Neural progenitor cell (in vitro differentiated cells): ENCODE measurements around the gene TK1. TPM values are rescaled to one million over a fixed set of nuclear protein-coding genes. Genes with fewer than 3 reads are reported as not detected.

Experiments
- DNase-seq: peaks from one replicate; pipeline ENCODE4 v3.0.0-alpha.2; 2016; ENCODE audit warnings: low spot score
- H2AFZ ChIP-seq: fragments of 200-600 bp; sonication (generic); replicated peaks from 2 replicates; pipeline ENCODE4 v1.6.1; 2016; ENCODE audit warnings: antibody characterized with exemption
- H3F3A ChIP-seq: fragments of 200-600 bp; sonication (generic); 2 replicates; pipeline ENCODE4 v1.6.1; 2016; ENCODE audit warnings: antibody characterized with exemption, low read depth
- H3K27ac ChIP-seq: fragments of 200-600 bp; sonication (generic); 2 replicates; pipeline ENCODE4 v1.5.1; 2016; ENCODE audit warnings: mild to moderate bottlenecking
- H3K27me3 ChIP-seq: fragments of 200-600 bp; sonication (generic); 2 replicates; pipeline ENCODE4 v1.6.1; 2016; ENCODE audit warnings: mild to moderate bottlenecking, moderate library complexity
- H3K36me3 ChIP-seq: fragments of 200-600 bp; sonication (generic); 2 replicates; pipeline ENCODE4 v1.5.1; 2016
- H3K4me1 ChIP-seq: fragments of 200-600 bp; sonication (generic); 2 replicates; pipeline ENCODE4 v1.6.1; 2016; ENCODE audit warnings: mixed run types
- H3K4me2 ChIP-seq: fragments of 200-600 bp; sonication (generic); 2 replicates; pipeline ENCODE4 v1.6.1; 2016
- H3K4me3 ChIP-seq: fragments of 200-600 bp; sonication (generic); 2 replicates; pipeline ENCODE4 v1.5.1; 2016
- H3K79me2 ChIP-seq: fragments of 200-600 bp; sonication (generic); 2 replicates; pipeline ENCODE4 v1.6.1; 2016; ENCODE audit warnings: low read depth
- H3K9ac ChIP-seq: fragments of 200-600 bp; sonication (generic); 2 replicates; pipeline ENCODE4 v1.6.1; 2016
- H3K9me3 ChIP-seq: fragments of 200-600 bp; sonication (generic); 2 replicates; pipeline ENCODE4 v1.5.1; 2016; ENCODE audit warnings: low read depth
- H4K20me1 ChIP-seq: fragments of 200-600 bp; sonication (generic); 2 replicates; pipeline ENCODE4 v1.6.1; 2016; ENCODE audit warnings: low read depth
- H3K27ac Mint-ChIP-seq: 3 replicates; pipeline ENCODE4 v1.8.0; 2021; ENCODE audit warnings: mixed read lengths
- H3K27me3 Mint-ChIP-seq: 2 replicates; pipeline ENCODE4 v1.8.0; 2022; ENCODE audit warnings: low read depth, mild to moderate bottlenecking, inconsistent platforms, moderate library complexity, mixed read lengths; ENCODE audit not compliant: insufficient read depth
- H3K36me3 Mint-ChIP-seq: 3 replicates; pipeline ENCODE4 v1.8.0; 2021; ENCODE audit warnings: mixed read lengths
- H3K4me1 Mint-ChIP-seq: 3 replicates; pipeline ENCODE4 v1.8.0; 2021; ENCODE audit warnings: mixed read lengths
- H3K4me3 Mint-ChIP-seq: 3 replicates; pipeline ENCODE4 v1.8.0; 2021; ENCODE audit warnings: mild to moderate bottlenecking, moderate library complexity, mixed read lengths
- H3K9me3 Mint-ChIP-seq: 3 replicates; pipeline ENCODE4 v1.8.0; 2020; ENCODE audit warnings: mixed read lengths
- CTCF ChIP-seq: fragments of 200-600 bp; sonication (generic); IDR thresholded peaks from 2 replicates; pipeline ENCODE4 v1.5.1; 2017; ENCODE audit warnings: antibody characterized with exemption, mild to moderate bottlenecking
- EZH2 ChIP-seq: fragments of 200-600 bp; sonication (generic); IDR thresholded peaks from 2 replicates; pipeline ENCODE4 v1.6.1; 2017; ENCODE audit warnings: antibody characterized with exemption, mild to moderate bottlenecking, moderate library complexity
- EZH2phosphoT487 ChIP-seq: fragments of 200-600 bp; sonication (generic); IDR thresholded peaks from 2 replicates; pipeline ENCODE4 v1.6.1; 2017; ENCODE audit warnings: antibody characterized with exemption
- total RNA-seq: library from RNA; depleted of rRNA; stranded (reverse); fragments of >200 nt; gene quantifications from 2 replicates; pipeline ENCODE4 v1.2.3, GENCODE V29; 2015; ENCODE audit warnings: low replicate concordance

Gene TK1
- total RNA-seq, 1 donor from 2014 or later = 27.3 TPM

GRCh38 chr17:78234261-78234865 is 47.5 kb upstream of the TK1 start:
- H3K4me3 ChIP-seq = no peak overlapping the region
- no peaks in the 10 kb centered on the region for H3K9me3 ChIP-seq
- no peak for DNase-seq
- H3K36me3 ChIP-seq = no peaks in the 10 kb centered on the region
- no peak overlapping the region for H3K27ac Mint-ChIP-seq
- no peak overlapping the region for H3K9ac ChIP-seq
- TF ChIP-seq EZH2phosphoT487 (no peak), EZH2 (no peak), CTCF (no peak)
- no peak overlapping the region for H3K27ac ChIP-seq
- H3K4me3 Mint-ChIP-seq = peak overlapping the region; percentile 13
- H3K4me1 Mint-ChIP-seq = peaks cover 10% of the 10 kb centered on the region
- H3F3A ChIP-seq = no peaks in the 10 kb centered on the region
- peaks cover 31% of the 10 kb centered on the region for H3K27me3 Mint-ChIP-seq
- no peaks in the 10 kb centered on the region for H3K36me3 Mint-ChIP-seq
- H3K27me3 ChIP-seq = peaks cover 39% of the 10 kb centered on the region
- H3K79me2 ChIP-seq = no peaks in the 10 kb centered on the region
- H3K4me1 ChIP-seq = no peaks in the 10 kb centered on the region
- H2AFZ ChIP-seq = no peak overlapping the region
- H3K4me2 ChIP-seq = no peak overlapping the region
- H3K9me3 Mint-ChIP-seq = no peaks in the 10 kb centered on the region
- H4K20me1 ChIP-seq = no peaks in the 10 kb centered on the region

- Histone ChIP-seq H3K9me3 (no peaks in the 10 kb centered on the region), H3F3A (no peaks in the 10 kb centered on the region), H3K4me1 (no peaks in the 10 kb centered on the region), H3K27ac (no peak overlapping the region), H3K9ac (no peak overlapping the region), H2AFZ (no peak overlapping the region), H3K4me2 (no peak overlapping the region), H4K20me1 (no peaks in the 10 kb centered on the region), H3K36me3 (no peaks in the 10 kb centered on the region), H3K4me3 (no peak overlapping the region), H3K79me2 (no peaks in the 10 kb centered on the region), H3K27me3 (peaks cover 41% of the 10 kb centered on the region)
- Mint-ChIP-seq H3K27ac (no peak overlapping the region), H3K4me3 (peak overlapping the region; percentile 13), H3K9me3 (no peaks in the 10 kb centered on the region), H3K4me1 (peaks cover 10% of the 10 kb centered on the region), H3K36me3 (no peaks in the 10 kb centered on the region), H3K27me3 (peaks cover 31% of the 10 kb centered on the region)
- no peak for DNase-seq
- no peak for TF ChIP-seq CTCF
- no peak for TF ChIP-seq EZH2phosphoT487
- TF ChIP-seq EZH2 = no peak
Measured at GRCh38 chr17:78233678-78234077, 46.8 kb upstream of the TK1 start.

- DNase-seq = no peak
- H3K9ac ChIP-seq = no peak overlapping the region
- H3K27ac Mint-ChIP-seq = peak overlapping the region; percentile 23
- H3K4me3 ChIP-seq = no peak overlapping the region
- peaks cover 10% of the 10 kb centered on the region for H3K4me1 Mint-ChIP-seq
- H3K79me2 ChIP-seq = no peaks in the 10 kb centered on the region
- peaks cover 41% of the 10 kb centered on the region for H3K27me3 ChIP-seq
- peaks cover 32% of the 10 kb centered on the region for H3K27me3 Mint-ChIP-seq
- no peak overlapping the region for H2AFZ ChIP-seq
- H3K4me1 ChIP-seq = no peaks in the 10 kb centered on the region
- no peaks in the 10 kb centered on the region for H3K36me3 ChIP-seq
- no peaks in the 10 kb centered on the region for H4K20me1 ChIP-seq
- TF ChIP-seq EZH2 = no peak
- TF ChIP-seq EZH2phosphoT487 = no peak
- no peak for TF ChIP-seq CTCF
- no peak overlapping the region for H3K4me2 ChIP-seq
- H3K36me3 Mint-ChIP-seq = no peaks in the 10 kb centered on the region
- H3K27ac ChIP-seq = no peak overlapping the region
- H3F3A ChIP-seq = no peaks in the 10 kb centered on the region
- H3K9me3 Mint-ChIP-seq = no peaks in the 10 kb centered on the region
- no peaks in the 10 kb centered on the region for H3K9me3 ChIP-seq
- peak overlapping the region; percentile 33 for H3K4me3 Mint-ChIP-seq
Measured at GRCh38 chr17:78232859-78233173, 46.0 kb upstream of the TK1 start.
